DOHH2 (cell line): ENCODE results near the gene NPPA.
A peak's percentile ranks its signal among the peaks of the same experiment; 100 is the strongest.

Experiments used
- H3F3A ChIP-seq: fragments of 200-600 bp; sonication (generic), shearing (Covaris generic); 2 replicates; pipeline ENCODE4 v1.6.0; 2016; ENCODE audit warnings: antibody characterized with exemption, mild to moderate bottlenecking; ENCODE audit not compliant: control insufficient read depth, insufficient read depth
- H3K27ac ChIP-seq: fragments of 200-600 bp; sonication (generic); 2 replicates; pipeline ENCODE4 v1.5.1; 2014; ENCODE audit warnings: low read depth, mild to moderate bottlenecking, low read length, moderate library complexity
- H3K27me3 ChIP-seq: fragments of 200-600 bp; sonication (generic); 2 replicates; pipeline ENCODE4 v1.6.1; 2014; ENCODE audit warnings: mild to moderate bottlenecking, low read length, mixed read lengths; ENCODE audit not compliant: control insufficient read depth
- H3K36me3 ChIP-seq: fragments of 200-600 bp; sonication (generic); 2 replicates; pipeline ENCODE4 v1.6.1; 2014; ENCODE audit warnings: mild to moderate bottlenecking, low read length, moderate library complexity, mixed read lengths; ENCODE audit not compliant: control insufficient read depth
- H3K4me1 ChIP-seq: fragments of 200-600 bp; sonication (generic); 2 replicates; pipeline ENCODE4 v1.6.1; 2014; ENCODE audit warnings: mild to moderate bottlenecking, low read length, mixed read lengths; ENCODE audit not compliant: control insufficient read depth
- H3K4me2 ChIP-seq: fragments of 200-600 bp; sonication (generic); 2 replicates; pipeline ENCODE4 v1.6.0; 2014; ENCODE audit warnings: mild to moderate bottlenecking, low read length, moderate library complexity
- H3K4me3 ChIP-seq: fragments of 200-600 bp; sonication (generic); 2 replicates; pipeline ENCODE4 v1.5.1; 2014; ENCODE audit warnings: mild to moderate bottlenecking, low read length, mixed read lengths
- H3K79me2 ChIP-seq: fragments of 200-600 bp; sonication (generic); 2 replicates; pipeline ENCODE4 v1.6.1; 2014; ENCODE audit warnings: mild to moderate bottlenecking, low read length, mixed read lengths; ENCODE audit not compliant: control insufficient read depth
- H3K9me2 ChIP-seq: fragments of 200-600 bp; sonication (generic); replicated peaks from 2 replicates; pipeline ENCODE4 v1.6.1; 2014; ENCODE audit warnings: mild to moderate bottlenecking, low read length, mixed read lengths; ENCODE audit not compliant: control insufficient read depth
- H3K9me3 ChIP-seq: fragments of 200-600 bp; sonication (generic); 2 replicates; pipeline ENCODE4 v1.6.1; 2014; ENCODE audit warnings: antibody characterized with exemption, low read length, mixed read lengths; ENCODE audit not compliant: control insufficient read depth, insufficient read depth
- H4K20me1 ChIP-seq: fragments of 200-600 bp; sonication (generic); 2 replicates; pipeline ENCODE4 v1.6.0; 2014; ENCODE audit warnings: low read depth, mild to moderate bottlenecking, antibody characterized with exemption, low read length, moderate library complexity; ENCODE audit not compliant: control insufficient read depth, insufficient read depth
- CTCF ChIP-seq: fragments of 200-600 bp; sonication (generic); IDR thresholded peaks from one replicate; pipeline ENCODE4 v1.5.1; 2014; ENCODE audit warnings: antibody characterized with exemption, mild to moderate bottlenecking, low read depth, low read length; ENCODE audit not compliant: poor library complexity, severe bottlenecking
- EZH2phosphoT487 ChIP-seq: fragments of 200-600 bp; sonication (generic); IDR thresholded peaks from 2 replicates; pipeline ENCODE4 v1.6.1; 2017; ENCODE audit warnings: borderline replicate concordance, mild to moderate bottlenecking, antibody characterized with exemption, low read length, moderate library complexity, mixed read lengths

Gene NPPA

GRCh38 chr1:11877074-11877473 is 29.5 kb upstream of the NPPA start:
- peaks cover 28% of the 10 kb centered on the region for H3K27me3 ChIP-seq
- no peaks in the 10 kb centered on the region for H3K4me1 ChIP-seq
- H3F3A ChIP-seq: no peaks in the 10 kb centered on the region
- H3K36me3 ChIP-seq: no peaks in the 10 kb centered on the region
- no peak overlapping the region for H3K27ac ChIP-seq
- no peaks in the 10 kb centered on the region for H4K20me1 ChIP-seq
- no peak overlapping the region for H3K4me3 ChIP-seq
- no peak overlapping the region for H3K4me2 ChIP-seq
- H3K9me2 ChIP-seq: no peaks in the 10 kb centered on the region
- H3K9me3 ChIP-seq: no peaks in the 10 kb centered on the region
- no peaks in the 10 kb centered on the region for H3K79me2 ChIP-seq
- TF ChIP-seq EZH2phosphoT487: no peak
- no peak for TF ChIP-seq CTCF

- peaks cover 28% of the 10 kb centered on the region for H3K27me3 ChIP-seq
- TF ChIP-seq CTCF (peak; percentile 26), EZH2phosphoT487 (no peak)
- H3K27ac ChIP-seq: no peak overlapping the region
- no peak overlapping the region for H3K4me3 ChIP-seq
- no peaks in the 10 kb centered on the region for H3F3A ChIP-seq
- H3K36me3 ChIP-seq: no peaks in the 10 kb centered on the region
- H3K9me3 ChIP-seq: no peaks in the 10 kb centered on the region
- H3K4me2 ChIP-seq: no peak overlapping the region
- H3K79me2 ChIP-seq: no peaks in the 10 kb centered on the region
- no peaks in the 10 kb centered on the region for H4K20me1 ChIP-seq
- no peaks in the 10 kb centered on the region for H3K4me1 ChIP-seq
- H3K9me2 ChIP-seq: no peaks in the 10 kb centered on the region
Measured at GRCh38 chr1:11875094-11875493, 27.5 kb upstream of the NPPA start.

- Histone ChIP-seq H3K4me1 (no peaks in the 10 kb centered on the region), H3K27me3 (peaks cover 28% of the 10 kb centered on the region), H3K36me3 (no peaks in the 10 kb centered on the region), H3K4me3 (no peak overlapping the region), H4K20me1 (no peaks in the 10 kb centered on the region), H3F3A (no peaks in the 10 kb centered on the region), H3K27ac (no peak overlapping the region), H3K4me2 (no peak overlapping the region), H3K9me3 (no peaks in the 10 kb centered on the region), H3K9me2 (no peaks in the 10 kb centered on the region), H3K79me2 (no peaks in the 10 kb centered on the region)
- TF ChIP-seq CTCF: no peak
- TF ChIP-seq EZH2phosphoT487: no peak
Measured at GRCh38 chr1:11874624-11875023, 27.0 kb upstream of the NPPA start.

GRCh38 chr1:11874258-11874562 is 26.6 kb upstream of the NPPA start:
- H3K9me2 ChIP-seq: no peaks in the 10 kb centered on the region
- no peak overlapping the region for H3K4me3 ChIP-seq
- TF ChIP-seq EZH2phosphoT487 (no peak), CTCF (no peak)
- no peak overlapping the region for H3K4me2 ChIP-seq
- H3F3A ChIP-seq: no peaks in the 10 kb centered on the region
- no peak overlapping the region for H3K27ac ChIP-seq
- peaks cover 29% of the 10 kb centered on the region for H3K27me3 ChIP-seq
- H3K9me3 ChIP-seq: no peaks in the 10 kb centered on the region
- H3K4me1 ChIP-seq: no peaks in the 10 kb centered on the region
- H3K36me3 ChIP-seq: no peaks in the 10 kb centered on the region
- H4K20me1 ChIP-seq: no peaks in the 10 kb centered on the region
- no peaks in the 10 kb centered on the region for H3K79me2 ChIP-seq
